Kidney glomerular epithelial cell (primary cell): ENCODE measurements around the gene TUBGCP4.

Experiments
- DNase-seq: peaks from one replicate; lab custom pipeline; 2025; lab: John Stamatoyannopoulos, UW

TUBGCP4 gene

DNA sequence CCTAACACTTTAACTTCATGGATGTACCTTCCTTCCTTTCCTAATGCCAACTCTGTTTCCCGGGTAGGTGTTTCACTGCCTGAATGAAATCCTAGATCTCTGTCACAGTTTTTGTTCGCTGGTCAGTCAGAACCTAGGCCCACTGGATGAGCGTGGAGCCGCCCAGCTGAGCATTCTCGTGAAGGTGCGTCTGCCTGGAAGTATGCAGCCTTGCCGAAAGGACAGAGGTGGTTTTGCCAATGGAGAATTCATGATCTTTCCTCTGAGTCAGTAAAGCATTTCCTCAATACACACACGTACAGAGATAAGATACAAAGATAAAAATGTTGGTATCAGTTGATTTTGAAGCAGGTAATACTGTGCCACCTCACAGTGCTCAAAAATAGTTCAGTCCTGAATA is 32.7 kb downstream of the TUBGCP4 start:
- no peak for DNase-seq

DNA sequence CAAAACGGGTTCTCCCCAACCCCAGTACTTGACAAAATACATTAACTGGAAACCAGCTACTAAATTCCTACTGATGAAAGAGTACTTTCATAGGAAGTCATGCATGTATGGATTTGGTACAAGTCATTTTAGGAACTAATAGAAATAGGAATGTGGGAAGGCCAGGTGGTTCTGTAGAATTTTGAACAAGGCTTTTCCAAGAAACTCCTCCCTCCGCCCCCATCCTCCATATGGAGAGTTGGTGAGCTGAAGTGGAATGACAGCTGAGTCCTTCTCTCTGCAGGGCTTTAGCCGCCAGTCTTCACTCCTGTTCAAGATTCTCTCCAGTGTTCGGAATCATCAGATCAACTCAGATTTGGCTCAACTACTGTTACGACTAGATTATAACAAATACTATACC is 33.2 kb downstream of the TUBGCP4 start:
- no peak for DNase-seq

DNA sequence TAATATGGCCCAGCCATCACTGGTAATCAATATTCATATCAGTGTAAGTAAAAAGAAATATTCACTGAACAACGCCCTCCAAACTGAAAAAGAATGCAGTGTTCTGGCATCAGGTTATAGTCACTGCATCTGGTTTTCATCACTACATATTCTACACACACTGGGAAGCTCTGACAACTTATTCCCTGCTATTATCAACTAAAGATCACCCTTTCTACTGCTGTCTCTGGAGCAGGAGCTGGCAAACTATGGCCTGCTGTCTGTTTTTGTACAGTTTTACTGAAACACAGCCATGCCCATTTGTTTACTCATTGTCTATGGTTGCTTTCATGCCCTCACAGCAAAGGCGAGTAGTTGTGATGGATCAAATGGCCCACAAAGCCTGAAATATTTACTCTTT is 35.3 kb downstream of the TUBGCP4 start:
- DNase-seq, result no peak

DNA sequence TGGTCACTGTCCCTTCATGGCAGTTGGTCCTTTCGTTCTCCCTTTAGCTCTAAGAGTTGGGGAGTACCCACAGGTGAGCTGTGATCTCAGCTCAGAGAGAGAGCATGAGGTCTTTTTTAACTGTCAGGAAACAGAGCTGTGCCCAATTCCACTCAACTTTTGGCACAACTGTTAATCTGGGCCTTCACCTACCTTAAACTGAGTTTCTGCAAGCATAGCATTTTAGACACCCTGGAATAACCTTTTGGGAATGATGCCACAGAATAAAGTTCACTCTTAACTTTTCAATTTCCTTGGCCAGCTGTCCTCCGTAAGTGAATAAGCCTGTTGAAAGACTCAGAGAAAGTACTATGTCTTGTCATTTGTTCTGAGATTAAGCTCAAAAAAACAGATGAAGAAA is 35.9 kb downstream of the TUBGCP4 start:
- no peak for DNase-seq

DNA sequence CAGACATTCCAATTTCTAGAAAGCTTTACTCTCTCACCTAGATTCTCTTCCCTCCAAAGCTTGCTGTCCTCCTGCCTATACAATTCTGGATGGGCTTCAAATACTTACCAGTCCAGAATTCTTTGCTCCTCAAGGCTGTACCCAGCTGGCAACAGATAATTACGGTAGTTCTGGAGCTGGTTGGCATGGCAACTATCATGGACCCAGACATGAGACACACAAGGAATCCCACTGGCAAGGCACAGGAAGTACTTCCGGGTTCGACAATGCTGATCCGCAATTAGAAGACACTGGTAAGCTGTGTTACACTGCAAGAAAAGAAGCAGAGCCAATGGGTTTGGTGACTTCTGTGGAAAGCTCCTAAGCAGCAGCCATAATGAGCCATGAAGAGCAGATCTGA is 37.9 kb downstream of the TUBGCP4 start:
- DNase-seq, result no peak

DNA sequence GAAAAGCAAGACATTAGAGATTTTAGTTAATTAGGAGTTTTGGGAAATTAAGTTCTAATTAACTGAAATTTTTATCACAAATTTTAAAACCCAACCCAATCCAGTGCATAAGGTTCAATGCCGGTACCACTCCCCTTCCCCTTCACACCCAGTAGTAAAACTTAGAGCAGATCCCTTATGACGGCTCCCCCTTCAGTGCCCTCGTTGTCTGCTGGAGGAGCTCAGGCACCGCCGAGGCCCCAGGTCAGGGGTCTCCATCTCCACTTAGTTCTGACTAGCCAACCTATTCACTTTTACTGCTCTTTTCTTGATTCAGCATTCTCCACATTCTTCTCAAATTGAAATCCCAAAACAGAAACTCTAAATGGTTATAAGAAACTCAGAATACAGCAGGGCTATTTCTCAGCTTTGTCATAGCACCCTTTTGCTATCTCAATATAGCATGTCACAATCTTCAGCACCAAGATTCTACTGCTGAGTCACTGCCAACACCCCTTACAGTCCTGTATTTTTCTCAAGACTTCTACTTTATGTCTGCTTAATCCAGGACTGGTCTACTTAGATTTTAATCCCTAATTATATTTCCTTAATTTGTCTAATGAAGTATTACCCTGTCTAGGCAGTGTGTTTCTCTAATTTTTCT is 39.8 kb downstream of the TUBGCP4 start:
- DNase-seq, result no peak

DNA sequence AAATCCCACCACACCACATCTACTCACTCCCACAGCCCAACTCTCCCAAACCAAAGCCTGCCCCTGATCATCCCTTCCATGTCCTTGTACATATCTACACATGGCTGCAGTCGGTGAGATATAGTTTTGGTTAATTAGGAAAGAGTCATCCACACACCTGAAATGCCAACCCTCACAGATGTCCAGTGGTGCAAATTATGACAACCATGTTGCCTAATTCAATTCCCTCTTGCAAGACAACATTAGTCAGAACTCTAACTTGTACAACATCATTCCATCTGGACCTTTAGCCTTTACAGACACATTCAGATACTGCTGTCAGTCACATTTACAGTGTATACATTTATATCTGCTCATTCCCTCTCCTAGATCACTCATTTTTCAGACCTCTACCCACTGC is 41.2 kb downstream of the TUBGCP4 start:
- DNase-seq, result no peak

DNA sequence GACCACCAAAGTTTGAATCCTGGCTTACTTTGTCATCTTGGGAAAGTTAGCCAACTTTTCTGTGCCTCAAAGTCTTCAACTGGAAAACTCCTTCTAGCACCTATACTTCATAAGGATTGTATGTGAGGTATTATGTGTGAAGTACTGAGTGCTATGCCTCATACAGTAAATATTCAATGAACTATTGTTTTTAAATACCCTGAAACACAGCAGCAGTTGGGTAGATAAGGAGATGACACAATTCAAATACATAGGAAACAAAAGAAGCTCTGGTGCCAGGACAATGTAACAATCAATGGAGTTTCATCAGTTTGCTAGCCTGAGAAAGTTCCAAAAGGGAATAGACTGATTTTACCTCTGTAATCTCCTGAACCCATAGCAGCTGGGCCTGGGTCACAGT is 43.3 kb downstream of the TUBGCP4 start:
- DNase-seq, result no peak

DNA sequence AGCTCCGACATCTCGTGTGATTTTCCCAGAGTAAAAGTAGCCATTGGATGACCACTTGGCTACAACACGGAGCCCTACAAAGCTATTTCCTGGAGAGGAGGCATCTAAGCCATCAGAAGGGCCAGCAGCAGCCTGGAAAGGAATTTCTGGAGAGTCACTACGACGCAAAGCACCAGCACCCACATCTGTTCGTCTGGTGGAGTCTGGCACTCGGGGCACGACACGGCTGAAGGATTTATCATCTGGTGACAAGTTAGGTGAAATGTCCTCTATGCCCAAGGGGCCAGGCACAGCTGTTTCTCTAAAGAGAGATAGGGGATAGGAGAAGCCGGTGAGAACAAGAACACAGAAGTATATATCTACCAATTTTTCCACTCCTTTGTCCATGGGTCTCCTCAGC is 49.5 kb downstream of the TUBGCP4 start:
- DNase-seq, result no peak

DNA sequence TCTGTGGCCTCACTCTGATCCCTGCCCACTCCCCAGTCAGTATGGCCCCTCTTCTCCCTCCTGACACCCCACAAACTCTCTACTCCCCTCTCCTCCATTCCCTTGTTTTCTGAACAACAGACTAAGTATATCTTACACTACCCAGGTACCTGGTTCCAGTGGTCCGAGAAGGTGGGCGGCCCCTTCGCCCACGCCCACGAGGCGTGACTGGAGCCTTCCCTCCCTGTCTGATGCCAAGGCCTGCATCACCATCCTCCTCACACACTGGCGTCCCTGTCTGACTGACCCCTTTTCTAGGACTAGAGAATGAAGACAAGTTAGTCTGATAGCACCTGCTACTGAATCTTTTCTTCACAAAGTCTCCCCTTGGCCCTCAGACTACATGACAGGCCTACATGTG is 50.0 kb downstream of the TUBGCP4 start:
- no peak for DNase-seq

DNA sequence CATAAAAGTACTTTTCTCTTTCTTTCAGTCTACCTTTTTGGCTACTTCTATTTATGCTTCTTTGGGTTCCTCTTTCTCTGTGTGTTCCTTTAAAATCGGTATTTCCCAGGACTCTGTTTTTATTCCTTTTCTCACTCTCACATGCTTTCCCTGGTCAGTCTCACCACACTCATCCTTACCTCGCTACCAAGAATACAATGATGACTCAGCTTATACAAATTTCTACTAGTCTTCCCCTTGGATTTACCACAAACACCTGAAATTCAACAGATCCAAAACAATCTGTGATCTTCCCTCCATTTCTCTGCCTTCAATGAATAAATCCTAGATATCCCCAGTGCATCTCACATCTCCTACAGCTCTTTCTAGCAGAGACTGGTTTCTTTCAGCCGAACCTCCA is 52.9 kb downstream of the TUBGCP4 start:
- DNase-seq, result no peak

DNA sequence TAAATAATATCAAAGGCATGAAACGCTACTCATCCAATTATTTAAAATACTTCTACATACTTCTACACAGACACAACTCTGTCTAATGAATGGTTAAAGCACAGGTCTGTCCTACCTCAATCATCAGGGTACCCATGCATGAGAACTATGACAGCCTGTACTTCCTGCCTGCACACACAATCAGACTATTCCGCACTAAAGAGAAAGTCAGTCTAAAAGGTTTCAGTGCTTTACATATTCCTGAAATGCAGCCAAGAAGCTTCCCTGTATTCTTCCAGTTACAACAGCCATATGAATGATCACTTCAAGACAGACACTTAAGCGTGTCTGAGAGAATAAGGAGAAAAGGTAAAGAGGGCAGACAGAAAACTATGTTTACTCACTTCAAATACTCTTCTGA is 58.8 kb downstream of the TUBGCP4 start:
- no peak for DNase-seq

DNA sequence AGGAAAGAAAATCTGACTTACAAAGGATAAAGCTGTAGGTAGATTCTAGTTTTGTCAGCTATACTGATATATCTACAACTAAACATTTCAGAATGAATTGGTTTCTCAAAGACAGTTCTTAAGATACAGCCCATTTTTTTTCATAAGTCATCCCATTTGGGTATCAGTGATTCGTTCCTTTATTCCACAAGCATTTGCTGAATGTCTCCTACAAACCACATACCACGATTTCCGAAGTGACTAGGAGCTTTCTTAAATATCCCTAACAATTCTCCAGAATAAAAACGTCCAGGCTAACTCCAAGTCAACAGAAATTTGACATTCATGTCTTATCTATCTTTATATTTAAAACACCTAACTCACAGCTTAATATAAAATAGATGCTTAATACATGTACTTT is 62.3 kb downstream of the TUBGCP4 start:
- DNase-seq, result no peak

DNA sequence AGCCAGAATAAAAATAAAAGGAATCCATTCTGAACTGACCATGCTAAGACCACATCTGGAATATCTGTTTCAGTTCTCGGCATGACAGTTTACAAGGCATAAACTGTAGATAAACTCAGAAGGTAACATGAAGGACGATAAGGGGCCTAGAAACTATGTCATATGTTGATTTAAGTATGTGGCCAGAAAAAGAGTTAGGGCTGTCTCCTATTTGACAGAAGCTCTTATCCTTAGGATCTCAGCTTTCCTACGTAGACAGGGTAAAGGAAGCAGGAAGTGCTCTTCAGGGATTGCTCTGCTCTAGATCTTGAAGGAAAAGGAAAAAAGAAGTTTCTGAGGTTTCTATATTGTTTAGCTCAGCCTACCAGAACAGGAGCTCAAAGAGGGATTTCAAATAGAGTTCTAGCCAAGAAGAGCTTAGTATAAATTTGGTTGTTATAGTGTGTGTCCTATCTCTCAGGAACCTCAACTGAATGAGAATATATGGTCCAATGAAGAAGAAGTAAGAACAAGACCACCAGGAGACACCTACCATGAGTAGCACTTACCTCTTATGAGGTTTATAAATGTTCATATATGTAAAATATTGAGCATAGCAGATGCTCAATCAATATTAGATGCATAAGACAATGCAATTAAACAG is 62.9 kb downstream of the TUBGCP4 start:
- DNase-seq, result no peak

DNA sequence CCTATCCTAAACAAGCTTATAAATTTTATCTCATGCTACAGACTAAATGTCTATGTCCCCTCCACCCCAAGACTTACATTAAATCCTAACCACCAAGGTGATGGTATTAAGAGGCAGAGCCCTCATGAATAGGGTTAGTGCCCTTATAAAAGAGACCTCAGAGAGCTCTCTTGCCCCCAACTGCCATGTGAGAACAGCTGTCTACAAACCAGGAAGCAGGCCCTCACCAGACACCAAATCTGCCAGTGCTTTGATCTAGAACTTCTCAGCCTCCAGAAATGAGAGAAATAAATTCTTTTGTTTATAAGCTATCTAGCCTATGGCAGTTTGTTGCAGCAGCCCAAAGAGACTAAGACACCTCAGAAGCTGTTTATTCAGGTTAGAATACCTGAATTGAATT is 63.5 kb downstream of the TUBGCP4 start:
- DNase-seq, result no peak

DNA sequence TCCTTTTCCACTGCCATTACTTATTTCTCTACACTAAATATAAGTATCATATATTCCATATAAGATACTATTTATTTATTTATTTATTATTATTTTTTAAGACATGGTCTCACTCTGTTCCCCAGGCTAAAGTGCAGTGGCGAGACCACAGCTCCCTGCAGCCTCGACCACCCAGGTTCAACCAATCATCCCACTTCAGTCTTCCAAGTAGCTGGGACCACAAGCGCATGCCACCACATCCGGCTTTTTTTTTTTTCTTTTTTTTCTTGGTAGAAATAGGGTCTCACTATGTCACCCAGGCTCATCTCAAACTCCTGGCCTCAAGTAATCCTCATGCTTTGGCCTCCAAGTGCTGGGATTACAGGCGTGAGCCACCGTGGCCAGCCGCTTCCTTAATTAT is 65.5 kb downstream of the TUBGCP4 start:
- no peak for DNase-seq

DNA sequence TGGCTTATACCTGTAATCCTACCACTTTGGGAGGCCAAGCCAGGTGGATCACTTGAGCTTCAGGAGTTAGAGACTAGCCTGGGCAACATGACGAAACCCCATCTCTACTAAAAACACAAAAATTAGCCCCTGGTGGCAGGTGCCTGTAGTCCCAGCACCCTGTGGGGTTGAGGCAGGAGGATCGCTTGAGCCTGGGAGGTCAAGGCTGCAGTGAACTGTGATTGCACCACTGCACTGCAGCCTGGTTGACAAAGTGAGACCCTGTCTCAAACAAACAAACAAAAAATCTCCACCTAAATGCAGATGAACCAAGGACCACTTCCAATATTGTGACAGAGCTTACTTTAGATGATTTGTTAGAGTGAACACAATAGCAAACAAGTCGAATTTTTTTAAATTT is 68.4 kb downstream of the TUBGCP4 start:
- no peak for DNase-seq

DNA sequence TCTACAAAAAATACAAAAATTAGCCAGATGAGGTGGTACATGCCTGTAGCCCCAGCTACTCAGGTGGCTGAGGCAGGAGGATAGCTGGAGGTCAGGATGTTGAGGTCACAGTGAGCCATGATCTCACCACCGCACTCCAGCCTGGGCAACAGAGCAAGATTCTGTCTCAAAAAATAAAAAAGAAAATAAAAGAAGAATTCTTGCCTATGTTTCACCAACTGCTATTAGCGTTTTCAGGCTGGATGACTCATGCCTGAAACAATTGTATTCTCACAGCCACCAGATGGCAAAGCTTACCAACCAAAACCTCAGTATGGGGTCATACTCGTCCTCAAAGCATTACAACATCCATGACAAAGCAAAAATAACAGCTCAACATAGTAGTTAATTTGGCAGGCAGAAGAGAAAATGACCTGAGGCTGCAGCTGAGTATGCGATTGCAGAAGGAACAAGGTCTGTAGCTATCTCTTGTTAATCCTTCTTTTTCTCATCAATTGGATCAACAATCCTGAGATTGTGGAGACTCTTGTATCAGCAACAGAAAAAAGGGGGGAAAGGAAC is 69.9 kb downstream of the TUBGCP4 start:
- peak; percentile 95 for DNase-seq

DNA sequence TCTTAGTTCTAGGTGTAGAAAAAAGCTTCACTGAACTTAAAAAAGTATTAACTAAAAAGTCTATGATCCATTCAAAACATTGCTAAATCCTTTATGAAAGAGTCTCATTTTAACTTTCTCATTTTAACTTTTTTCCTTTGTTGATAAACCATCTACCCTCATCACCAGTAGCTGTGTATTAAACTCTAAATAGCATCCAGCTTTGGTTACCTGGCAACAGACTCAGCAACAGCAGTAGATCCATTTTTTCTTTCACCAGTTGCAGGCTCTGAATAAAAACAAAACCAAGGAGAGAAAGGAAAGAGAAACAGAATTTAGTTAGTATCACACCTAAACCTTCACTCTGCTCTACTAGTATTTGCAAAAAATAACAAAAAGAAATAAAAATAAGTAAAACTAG is 70.4 kb downstream of the TUBGCP4 start:
- DNase-seq, result peak; percentile 55

DNA sequence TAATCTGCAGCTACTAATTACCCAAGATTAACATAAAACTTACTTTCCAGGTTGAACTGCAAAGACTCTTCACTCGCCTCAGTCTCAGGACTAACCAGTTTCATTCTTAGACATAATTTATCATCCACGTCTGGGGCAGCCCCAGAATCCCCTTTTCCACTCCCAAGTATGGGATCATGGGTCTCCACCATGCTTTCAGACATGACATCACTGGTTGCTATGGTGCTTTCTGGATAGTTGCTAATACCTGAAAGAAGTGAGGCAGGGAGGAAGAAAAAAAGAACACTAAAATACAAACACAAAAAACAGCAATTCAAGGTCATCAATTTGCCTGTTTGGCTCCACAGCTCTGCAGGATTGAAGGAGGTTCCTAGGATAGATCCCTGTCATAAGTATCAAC is 75.4 kb downstream of the TUBGCP4 start:
- no peak for DNase-seq

DNA sequence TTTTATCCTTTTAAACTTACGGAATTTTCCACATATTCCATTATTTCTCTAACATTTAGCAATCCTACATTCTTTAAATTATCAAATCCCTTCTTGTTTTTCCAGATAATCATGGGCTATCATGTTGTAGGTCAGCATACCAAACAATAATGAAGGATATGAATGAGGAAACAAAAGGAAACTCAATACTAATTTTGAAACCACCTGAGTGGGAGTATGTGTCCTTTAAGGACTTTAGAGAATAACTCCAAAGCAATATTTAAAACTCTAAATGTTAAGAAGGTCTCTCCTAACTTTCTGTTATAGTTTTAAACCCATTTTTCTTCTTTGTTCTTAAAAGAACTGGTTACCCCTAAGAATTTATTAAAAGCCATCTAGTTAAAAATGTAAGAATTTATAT is 79.1 kb downstream of the TUBGCP4 start:
- no peak for DNase-seq
